HG02759 (cell line): ENCODE data around the gene RALBP1.
"Not testable (repeated sequence)": the region's sequence is repeated elsewhere in the genome, so short reads cannot be mapped to it uniquely, and the experiment has no call there.

Experiments
- ATAC-seq: cut with Tn5 transposase; IDR thresholded peaks from one replicate; pipeline ENCODE4 v1.9.1; 2021; ENCODE audit warnings: mild to moderate bottlenecking, moderate library complexity; ENCODE audit not compliant: unreplicated experiment

RALBP1 gene

DNA sequence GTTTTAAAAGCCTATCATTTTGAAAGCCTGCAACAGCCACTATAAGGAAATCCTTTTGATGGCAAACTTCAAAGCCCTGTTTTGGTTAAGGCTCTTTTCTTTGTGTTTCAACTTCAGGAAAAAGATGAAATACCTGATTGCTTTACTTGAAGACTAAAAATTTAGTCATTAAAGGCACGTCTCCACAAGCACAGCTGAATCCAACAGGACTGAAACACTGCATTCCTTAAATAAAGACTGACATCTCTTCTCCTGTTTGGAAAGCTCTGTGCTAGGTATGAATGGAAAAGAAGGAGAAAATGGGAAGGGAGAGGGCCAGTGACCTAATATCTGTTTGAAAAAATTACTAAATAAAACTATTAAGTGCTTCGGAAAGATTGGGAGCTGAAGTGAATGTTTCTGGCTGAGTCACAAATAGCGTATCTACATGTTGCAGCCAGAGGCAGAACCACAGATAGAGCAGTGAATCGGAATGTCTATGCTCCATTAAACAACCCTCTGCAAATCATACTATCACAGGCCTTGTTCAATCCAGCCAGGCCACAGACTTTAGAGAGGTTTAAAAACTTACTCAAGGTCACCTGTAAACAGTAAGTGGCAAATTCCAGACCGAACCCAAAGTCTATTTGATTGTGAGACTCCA lies 21.1 kb upstream of the RALBP1 start:
- ATAC-seq = no peak

DNA sequence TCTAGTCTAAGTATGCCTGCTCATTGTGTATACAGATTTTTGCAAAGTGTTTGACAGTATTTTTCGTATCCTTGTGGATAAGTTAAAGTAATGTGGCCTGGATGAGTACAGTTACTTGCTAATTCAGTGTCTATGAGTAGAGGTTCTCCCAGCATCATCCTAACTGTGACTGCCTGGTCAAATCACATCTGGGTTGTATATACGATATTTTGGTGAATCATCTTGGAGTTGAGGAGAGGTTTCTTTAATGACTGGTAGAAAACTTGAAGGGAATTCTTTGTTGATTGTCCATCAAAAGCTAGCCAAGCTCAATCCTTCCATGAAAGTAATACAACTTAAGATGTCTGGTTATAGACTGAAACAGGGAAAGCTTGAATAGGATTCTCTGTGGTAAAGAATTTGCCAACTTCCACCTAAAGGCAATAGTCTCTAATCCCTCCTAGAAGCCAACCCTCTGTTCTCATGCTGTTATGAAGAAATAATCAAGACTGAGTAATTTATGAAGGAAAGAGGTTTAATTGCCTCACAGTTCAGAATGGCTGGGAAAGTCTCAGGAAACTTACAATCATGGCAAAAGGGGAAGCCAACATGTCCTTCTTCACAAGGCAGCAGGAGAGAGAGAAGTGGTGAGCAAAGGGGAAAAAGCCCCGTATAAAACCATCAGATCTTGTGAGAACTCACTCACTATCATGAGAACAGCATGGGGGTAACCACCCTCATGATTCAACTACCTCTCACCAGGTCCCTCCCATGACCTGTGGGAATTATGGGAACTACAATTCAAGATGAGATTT lies 19.4 kb upstream of the RALBP1 start:
- ATAC-seq = no peak

DNA sequence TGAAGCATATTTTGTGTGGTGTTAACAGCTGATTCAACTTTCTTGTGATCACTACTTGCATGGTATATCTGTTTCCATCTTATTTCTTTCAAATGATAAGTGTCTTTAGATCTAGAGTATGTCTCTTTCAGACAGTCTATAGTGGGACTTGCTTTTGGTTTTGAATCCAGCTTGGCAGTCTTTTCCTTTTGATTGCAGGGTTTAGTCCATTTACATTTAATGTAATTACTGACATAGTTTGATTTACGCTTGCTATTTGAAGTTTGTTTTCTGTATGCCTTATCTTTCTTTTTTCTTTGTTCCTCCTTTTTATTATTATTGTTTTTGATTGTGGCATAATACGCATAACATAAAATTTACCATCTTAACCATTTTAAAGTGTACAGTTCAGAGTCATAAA lies 9.2 kb upstream of the RALBP1 start:
- ATAC-seq = no peak

DNA sequence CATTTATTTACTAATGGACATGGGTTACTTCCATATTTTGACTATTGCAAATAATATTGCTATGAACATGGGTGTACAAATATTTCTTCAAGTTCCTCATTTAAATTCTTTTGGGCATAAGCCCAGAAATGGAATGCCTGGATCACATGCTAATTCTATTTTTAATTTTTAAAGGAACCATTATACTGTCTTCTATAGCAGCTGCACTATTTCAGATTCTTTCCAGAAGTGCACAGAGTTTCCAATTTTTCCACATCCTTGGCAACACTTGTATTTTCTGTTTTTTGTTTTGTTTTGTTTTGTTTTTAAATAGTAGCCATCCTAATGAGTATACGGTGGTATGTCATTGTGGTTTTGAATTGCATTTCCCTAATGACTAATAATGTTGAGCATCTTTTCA lies 8.5 kb upstream of the RALBP1 start:
- ATAC-seq = no peak

DNA sequence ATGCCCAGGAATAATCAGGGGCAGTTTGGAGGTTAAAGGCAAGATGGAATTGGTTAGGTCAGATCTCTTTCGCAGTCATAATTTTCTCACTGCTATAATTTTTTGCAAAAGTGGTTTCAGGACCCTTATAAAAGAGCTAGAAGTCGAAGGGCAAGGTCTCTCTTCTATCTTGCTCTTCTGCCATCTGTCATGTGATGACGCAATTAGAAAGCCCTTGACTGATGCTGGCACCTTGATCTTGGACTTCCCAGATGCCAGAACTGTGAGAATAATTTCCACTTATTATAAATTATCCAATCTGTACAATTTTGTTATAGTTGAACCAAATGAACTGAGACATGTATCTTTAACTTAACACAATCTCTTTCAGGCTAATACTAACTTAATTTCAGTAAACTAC lies 6.3 kb upstream of the RALBP1 start:
- ATAC-seq = no peak

DNA sequence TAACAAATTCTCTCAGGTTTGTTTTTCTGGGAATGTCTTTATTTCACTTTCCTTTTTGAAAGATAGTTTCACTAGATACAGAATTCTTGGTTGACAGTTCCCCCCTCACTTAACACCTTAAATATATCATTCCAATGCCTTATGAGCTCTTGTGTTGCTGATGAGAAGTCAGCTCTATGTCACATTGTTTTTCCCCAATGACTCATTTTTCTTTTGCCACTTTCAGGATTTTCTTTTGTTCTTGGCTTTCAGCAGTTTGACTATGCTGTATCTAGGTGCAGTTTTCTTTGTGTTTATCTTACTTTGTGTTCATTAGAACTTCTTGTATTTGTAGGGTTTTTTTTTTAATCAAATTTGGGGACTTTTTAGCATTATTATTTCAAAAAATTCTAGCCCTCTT lies 5.6 kb upstream of the RALBP1 start:
- ATAC-seq = no peak

GRCh38 chr18:9474108-9474982 lies 968 bp upstream of the RALBP1 start:
- ATAC-seq = no peak

DNA sequence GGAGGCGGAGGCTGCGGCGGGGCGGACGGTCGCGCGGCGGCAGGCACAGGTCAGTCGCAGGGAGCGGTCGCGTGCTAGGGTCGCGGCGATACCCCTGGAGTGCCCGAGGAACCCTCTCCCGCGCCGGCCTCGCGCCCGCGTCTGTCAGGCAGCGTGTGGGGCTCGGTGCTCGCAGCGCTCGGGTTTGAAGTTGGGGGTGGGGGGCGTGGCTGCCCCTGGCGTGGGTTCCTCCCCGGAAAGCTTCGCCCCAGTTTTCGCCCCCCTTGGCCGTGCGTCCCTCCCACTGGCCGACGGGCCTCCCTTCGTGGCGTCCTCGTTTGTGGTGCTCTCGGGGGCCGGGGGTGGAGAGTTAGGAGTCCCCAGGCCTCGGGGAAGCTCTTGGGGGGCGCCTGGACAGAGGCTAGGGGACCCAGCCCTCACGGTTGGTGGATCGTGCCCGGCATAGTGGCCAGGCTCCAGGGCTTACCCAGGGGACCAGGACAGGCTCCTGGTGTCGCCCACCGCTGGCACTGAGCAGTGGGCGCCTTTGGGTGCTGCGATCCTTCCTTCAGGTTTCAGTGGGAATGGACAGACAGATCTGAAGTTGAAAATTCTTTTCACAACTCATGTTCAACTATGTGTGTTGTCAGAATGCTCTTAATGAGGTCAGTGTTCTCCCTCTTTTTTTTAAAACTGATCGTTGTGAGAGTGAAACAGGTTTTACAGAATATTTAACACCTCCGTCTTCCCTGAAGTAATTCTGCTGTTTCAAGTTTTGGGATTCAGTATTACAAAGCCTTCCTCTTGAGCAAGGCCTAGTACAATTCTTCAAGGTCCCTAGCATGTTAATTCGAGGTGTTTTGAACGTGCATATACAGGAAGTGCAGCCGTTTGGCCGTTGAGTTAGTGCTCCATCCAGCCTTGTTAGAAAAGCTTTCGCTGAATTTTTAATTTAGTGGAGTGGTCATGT lies 604 bp downstream of the RALBP1 start:
- no peak for ATAC-seq

GRCh38 chr18:9476949-9477348 lies 1.6 kb downstream of the RALBP1 start:
- ATAC-seq = not testable (repeated sequence)

GRCh38 chr18:9477509-9477908 lies 2.2 kb downstream of the RALBP1 start:
- no peak for ATAC-seq

DNA sequence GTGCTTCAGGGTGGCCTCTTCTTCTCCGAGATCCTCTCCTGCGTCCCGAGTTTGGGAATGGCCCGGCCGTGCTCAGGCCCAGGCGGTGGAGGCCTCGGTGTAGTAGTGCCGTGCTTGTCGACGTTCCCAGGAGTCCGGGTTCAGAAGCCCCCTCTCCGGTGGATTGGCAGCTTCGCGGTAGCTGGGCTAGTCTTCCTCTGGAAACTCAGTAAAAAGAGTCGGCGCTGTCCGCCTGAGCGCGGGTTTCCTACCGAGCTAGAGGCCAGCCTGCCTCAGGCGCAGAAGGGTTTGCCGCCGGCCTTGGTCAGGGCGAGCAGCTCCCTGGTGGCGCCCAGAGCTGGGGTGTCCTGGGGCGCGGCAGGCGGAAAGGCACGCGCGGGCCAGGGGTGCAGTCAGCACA lies 3.2 kb downstream of the RALBP1 start:
- ATAC-seq = no peak

GRCh38 chr18:9482790-9483189 lies 7.5 kb downstream of the RALBP1 start:
- peak; percentile 81 for ATAC-seq

- no peak for ATAC-seq
Observed at GRCh38 chr18:9483526-9483925, 8.2 kb downstream of the RALBP1 start.

DNA sequence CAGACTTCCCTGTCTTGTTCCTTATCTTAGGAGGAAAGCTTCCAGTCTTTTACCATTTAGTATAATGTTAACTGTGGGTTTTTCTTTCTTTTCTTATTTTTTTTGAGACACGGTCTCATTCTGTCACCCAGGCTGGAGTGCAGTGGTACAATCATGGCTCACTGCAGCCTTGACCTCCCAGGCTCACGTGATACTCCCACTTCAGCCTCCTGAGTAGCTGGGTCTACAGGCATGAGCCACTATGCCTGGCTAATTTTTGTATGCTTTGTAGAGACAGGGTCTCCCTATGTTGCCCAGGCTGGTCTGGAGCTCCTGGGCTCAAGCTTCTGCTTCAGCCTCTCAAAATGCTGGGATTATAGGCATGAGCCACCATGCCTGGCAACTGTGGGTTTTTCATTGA lies 9.5 kb downstream of the RALBP1 start:
- ATAC-seq = not testable (repeated sequence)

- ATAC-seq = no peak
Observed at GRCh38 chr18:9488538-9488937, 13.2 kb downstream of the RALBP1 start.

DNA sequence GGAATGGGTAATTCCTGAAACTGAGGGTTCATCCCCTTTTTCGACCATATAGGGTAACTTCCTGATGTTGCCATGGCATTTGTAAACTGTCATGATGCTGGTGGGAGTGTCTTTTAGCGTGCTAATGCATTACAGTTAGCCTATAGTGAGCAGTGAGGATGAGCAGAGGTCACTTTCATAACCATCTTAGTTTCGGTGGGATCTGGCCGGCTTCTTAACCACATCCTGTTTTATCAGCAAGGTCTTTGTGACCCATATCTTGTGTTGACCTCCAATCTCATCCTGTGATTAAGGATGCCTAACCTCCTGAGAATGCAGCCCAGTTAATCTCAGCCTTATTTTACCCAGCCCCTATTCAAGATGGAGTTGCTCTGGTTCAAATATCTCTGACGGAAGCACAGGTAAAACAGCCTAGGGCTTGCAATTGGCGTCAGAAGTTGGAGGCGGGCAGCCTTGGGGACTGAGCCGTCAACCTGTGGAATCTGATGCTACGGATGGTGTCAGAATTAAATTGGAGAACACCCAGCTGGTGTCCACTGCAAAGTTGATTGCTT lies 19.5 kb downstream of the RALBP1 start:
- peak; percentile 77 for ATAC-seq

GRCh38 chr18:9495465-9495864 lies 20.2 kb downstream of the RALBP1 start:
- no peak for ATAC-seq

GRCh38 chr18:9495916-9496705 lies 20.8 kb downstream of the RALBP1 start:
- no peak for ATAC-seq

DNA sequence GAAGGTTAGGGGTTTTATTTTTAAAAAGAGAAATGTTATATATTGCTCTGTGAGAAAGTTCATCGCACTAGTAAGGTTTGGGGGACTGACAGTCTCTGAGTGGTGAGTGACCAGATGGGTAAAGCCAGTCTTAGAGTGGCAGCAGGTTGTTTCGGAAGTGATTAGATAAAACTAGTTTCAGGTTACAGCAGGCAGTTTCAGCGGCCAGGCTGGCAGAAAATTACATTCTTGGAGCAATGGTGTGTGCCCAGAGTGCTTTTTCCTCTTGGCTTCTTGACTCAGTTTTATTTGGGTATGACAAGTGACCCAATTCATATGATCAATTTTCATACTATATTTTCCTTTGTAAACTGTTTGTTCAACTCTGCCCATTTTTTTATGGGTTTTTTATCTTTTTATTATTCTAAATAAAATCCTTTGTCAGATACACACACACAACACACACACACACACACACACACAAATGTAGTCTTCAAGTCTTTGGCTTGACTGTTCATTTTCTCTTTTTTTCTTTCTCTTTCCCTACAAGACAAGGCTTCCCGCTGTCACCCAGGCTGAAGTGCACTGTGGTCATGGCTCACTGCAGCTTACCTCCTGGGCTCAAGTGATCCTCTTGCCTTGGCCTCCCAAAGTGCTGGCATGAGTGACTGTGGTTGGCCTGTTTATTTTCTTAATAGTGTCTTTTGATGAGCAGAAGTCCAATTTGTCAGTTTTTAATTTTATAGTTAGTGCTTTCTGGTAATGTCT lies 30.9 kb downstream of the RALBP1 start:
- no peak for ATAC-seq
